ENCODE data around the gene TTC14. TPM values are rescaled to one million over a fixed set of nuclear protein-coding genes. Genes with fewer than 3 reads are reported as not detected.

The TTC14 gene
- total and polyA plus RNA-seq, 2 of the 8 experiments (the other 6 are each of a cell fraction or from before 2014, with no cell fraction given): 10.2 to 22.3 TPM

GRCh38 chr3:180646187-180646790 is 44.3 kb downstream of the TTC14 start:
- 26% methylated on average over 1 of the region's 1 CpG; no CpG with 5 or more reads in 1 of the 2 experiments for WGBS, 2 experiments (ENCODE audit: extremely low coverage in 1 of 2, insufficient coverage in 1 of 2, insufficient read length in 1 of 2, insufficient replicate concordance in 2 of 2, low coverage in 1 of 2, low lambda C conversion rate in 2 of 2, missing lambda C conversion rate in 1 of 2)
- no peak overlapping the region for H3K14ac ChIP-seq (ENCODE audit: insufficient read length)
- FAIRE-seq (no peak), DNase-seq (ENCODE audit: low read depth in 1 of 2, low spot score in 2 of 2) (no peak)
- no peak overlapping the region for H3K27ac ChIP-seq (ENCODE audit: low read depth, low read length)
- H3K56ac ChIP-seq (replicated peaks; ENCODE audit: insufficient read length, low read depth, low read length): no peak overlapping the region
- H4K20me1 ChIP-seq (replicated peaks in 1 of 2; ENCODE audit: control insufficient read depth in 1 of 2, insufficient read depth in 2 of 2, low read length in 2 of 2): no peaks in the 10 kb centered on the region
- no peak overlapping the region for H3K23ac ChIP-seq (ENCODE audit: insufficient read length)
- no peak overlapping the region for H4K91ac ChIP-seq (replicated peaks; ENCODE audit: insufficient read length, low read length)
- H3K9ac ChIP-seq (replicated peaks in 1 of 4; ENCODE audit: extremely low read depth in 1 of 4, low read depth in 3 of 4, low read length in 3 of 4): no peak overlapping the region
- no peak overlapping the region for H2BK5ac ChIP-seq (ENCODE audit: low read depth, low read length)
- ChIA-PET POLR2A (ENCODE audit: partially characterized antibody) (no interaction called here), CTCF (ENCODE audit: partially characterized antibody) (interaction anchor here (0.6 to 2.1 kb wide), 11 partner anchors 9 to 892 kb away, joined by 3 to 13 read pairs (median 4); partner anchors contain the start of gene CCDC39)
- H3K18ac ChIP-seq (ENCODE audit: extremely low read depth, low read length): no peak overlapping the region
- H3K9me3 ChIP-seq (ENCODE audit: insufficient read depth in 2 of 2, low read depth in 1 of 2, low read length in 1 of 2): no peaks in the 10 kb centered on the region
- no peaks in the 10 kb centered on the region for H3K36me3 ChIP-seq (ENCODE audit: control insufficient read depth in 2 of 4, insufficient read depth in 4 of 4, low read length in 3 of 4)
- no peak overlapping the region for H3K4me3 ChIP-seq (ENCODE audit: extremely low read depth in 1 of 4, insufficient read depth in 2 of 4, low read depth in 3 of 4, low read length in 4 of 4)
- no peak overlapping the region for H3K4ac ChIP-seq (replicated peaks; ENCODE audit: insufficient read length, low read depth, low read length)
- no peak overlapping the region for H2AK5ac ChIP-seq (ENCODE audit: low read depth, low read length)
- peak in 2 of 3 experiments; percentile 18 to 36; a peak in 2 of 4 replicates for TF ChIP-seq CTCF (IDR thresholded peaks at IDR 0.05; ENCODE audit: control extremely low read depth in 1 of 3, insufficient read depth in 1 of 3, low read depth in 1 of 3, low read length in 3 of 3)
- TF ChIP-seq POLR2A (IDR thresholded peaks at IDR 0.05; ENCODE audit: control extremely low read depth in 1 of 2, low read depth in 2 of 2, low read length in 2 of 2): no peak
- peak; percentile 11 to 23; a peak in 2 of 4 replicates for TF ChIP-seq RAD21 (IDR thresholded peaks at IDR 0.05 in 1 of 2, conservative IDR thresholded peaks at IDR 0.05 in 1 of 2; ENCODE audit: low read depth in 2 of 2, low read length in 2 of 2)
- no peak for TF ChIP-seq TAF7 (optimal IDR thresholded peaks at IDR 0.05; ENCODE audit: borderline replicate concordance, low read depth, low read length)
- TF ChIP-seq EZH2 (IDR thresholded peaks at IDR 0.05; ENCODE audit: low read depth, low read length, severe bottlenecking): no peak
- no peak for TF ChIP-seq CHD1 (IDR thresholded peaks at IDR 0.05; ENCODE audit: low read depth, low read length)
- no peak for TF ChIP-seq GABPA (IDR thresholded peaks at IDR 0.05; ENCODE audit: borderline replicate concordance, insufficient read depth, low read length)
- TF ChIP-seq CBX8 (IDR thresholded peaks at IDR 0.05; ENCODE audit: borderline replicate concordance, low read depth, low read length): no peak
- H2BK15ac ChIP-seq (ENCODE audit: low read length): no peak overlapping the region
- H3K23me2 ChIP-seq (ENCODE audit: low read depth, low read length): no peaks in the 10 kb centered on the region
- no peaks in the 10 kb centered on the region for H3K4me1 ChIP-seq (replicated peaks in 1 of 4; ENCODE audit: control insufficient read depth in 3 of 4, insufficient read depth in 4 of 4, low read length in 3 of 4)
- H2BK20ac ChIP-seq (ENCODE audit: low read length): no peak overlapping the region
- no peaks in the 10 kb centered on the region for H3K79me1 ChIP-seq (ENCODE audit: low read depth, low read length)
- no peak overlapping the region for H3K4me2 ChIP-seq (ENCODE audit: insufficient read depth in 1 of 2, low read depth in 2 of 2, low read length in 2 of 2)
- no peak overlapping the region for H2AFZ ChIP-seq (ENCODE audit: low read length)
- H4K5ac ChIP-seq (ENCODE audit: insufficient read length, low read depth, low read length): no peak overlapping the region
- no peak overlapping the region for H2BK12ac ChIP-seq (ENCODE audit: low read depth, low read length)
- no peaks in the 10 kb centered on the region for H3K79me2 ChIP-seq (ENCODE audit: control insufficient read depth in 1 of 2, insufficient read depth in 2 of 2, low read length in 2 of 2)
- H3K27me3 ChIP-seq (replicated peaks in 1 of 4; ENCODE audit: control insufficient read depth in 3 of 4, extremely low read depth in 1 of 4, insufficient read depth in 3 of 4, low read length in 3 of 4): no peaks in the 10 kb centered on the region
- H2BK120ac ChIP-seq (replicated peaks; ENCODE audit: low read depth, low read length): no peak overlapping the region
- H4K8ac ChIP-seq (ENCODE audit: extremely low read depth, insufficient read depth, low read length): no peak overlapping the region
